Stimulated activated CD8-positive, alpha-beta memory T cell treated with anti-CD3 and anti-CD28 coated beads, Interleukin-2, amount 100 ng/mL, for 1 hour (primary cell): ENCODE data around the gene UBE2H.
"Not testable (repeated sequence)": the region's sequence is repeated elsewhere in the genome, so short reads cannot be mapped to it uniquely, and the experiment has no call there.

Experiments used
- DNase-seq, 2 donors: peaks; one replicate each; pipeline ENCODE4 v3.0.0-alpha.2; 2020; ENCODE audit warnings: low read depth in 2 of 2

UBE2H gene

GRCh38 chr7:129908181-129908580 is 44.6 kb downstream of the UBE2H start:
- DNase-seq: no peak

GRCh38 chr7:129907122-129907736 is 45.5 kb downstream of the UBE2H start:
- DNase-seq: no peak

GRCh38 chr7:129906700-129907099 is 46.1 kb downstream of the UBE2H start:
- no peak for DNase-seq

DNA sequence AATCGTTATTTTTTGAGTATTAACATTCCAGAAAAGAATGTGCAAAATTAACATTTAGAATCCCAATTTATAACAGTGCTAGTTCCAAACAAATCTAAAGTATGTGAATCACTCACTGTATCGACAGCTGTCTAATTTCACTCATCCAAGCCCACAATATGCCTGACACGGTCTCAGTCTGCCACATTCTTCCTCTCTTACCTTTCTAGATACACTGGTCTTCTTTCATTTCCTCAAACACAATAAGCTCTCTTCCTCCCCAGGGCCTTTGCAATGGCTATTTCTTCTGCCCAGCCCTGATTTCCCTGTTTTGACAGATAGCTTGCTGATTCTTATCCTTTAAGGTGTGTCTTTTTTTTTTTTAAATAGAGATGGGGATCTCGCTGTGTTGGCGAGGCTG is 48.8 kb downstream of the UBE2H start:
- DNase-seq: no peak

DNA sequence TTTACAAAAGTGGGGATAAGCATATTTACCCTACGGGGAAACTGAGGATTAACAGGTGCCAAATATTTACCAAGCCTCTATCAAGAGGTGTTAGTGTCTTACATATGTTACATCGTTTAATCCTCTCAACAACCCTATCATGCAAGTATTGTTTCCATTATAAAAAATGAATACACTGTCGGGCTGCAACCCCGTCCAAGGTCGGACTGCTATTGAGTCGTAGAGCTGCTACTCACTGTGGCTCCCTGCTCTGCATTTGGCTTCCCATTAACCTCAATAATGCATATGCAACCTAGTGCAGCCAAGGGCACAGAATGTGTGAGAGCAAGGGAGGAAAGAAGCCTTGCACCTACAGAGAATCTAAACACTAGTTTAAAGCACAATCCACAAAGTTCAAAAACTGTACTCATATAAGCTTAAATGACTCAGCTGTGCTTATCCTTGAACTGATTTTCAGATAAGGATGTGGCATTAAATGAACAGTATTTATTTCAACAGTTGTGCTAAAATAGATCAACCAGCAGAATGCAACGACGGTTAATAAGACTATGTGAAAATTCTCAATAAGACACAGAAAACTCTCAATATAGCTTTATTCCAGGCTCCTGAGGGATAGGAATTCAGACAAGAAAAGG is 49.9 kb downstream of the UBE2H start:
- no peak for DNase-seq

GRCh38 chr7:129898502-129899160 is 54.1 kb downstream of the UBE2H start:
- DNase-seq: no peak

GRCh38 chr7:129898007-129898406 is 54.8 kb downstream of the UBE2H start:
- DNase-seq: no peak

DNA sequence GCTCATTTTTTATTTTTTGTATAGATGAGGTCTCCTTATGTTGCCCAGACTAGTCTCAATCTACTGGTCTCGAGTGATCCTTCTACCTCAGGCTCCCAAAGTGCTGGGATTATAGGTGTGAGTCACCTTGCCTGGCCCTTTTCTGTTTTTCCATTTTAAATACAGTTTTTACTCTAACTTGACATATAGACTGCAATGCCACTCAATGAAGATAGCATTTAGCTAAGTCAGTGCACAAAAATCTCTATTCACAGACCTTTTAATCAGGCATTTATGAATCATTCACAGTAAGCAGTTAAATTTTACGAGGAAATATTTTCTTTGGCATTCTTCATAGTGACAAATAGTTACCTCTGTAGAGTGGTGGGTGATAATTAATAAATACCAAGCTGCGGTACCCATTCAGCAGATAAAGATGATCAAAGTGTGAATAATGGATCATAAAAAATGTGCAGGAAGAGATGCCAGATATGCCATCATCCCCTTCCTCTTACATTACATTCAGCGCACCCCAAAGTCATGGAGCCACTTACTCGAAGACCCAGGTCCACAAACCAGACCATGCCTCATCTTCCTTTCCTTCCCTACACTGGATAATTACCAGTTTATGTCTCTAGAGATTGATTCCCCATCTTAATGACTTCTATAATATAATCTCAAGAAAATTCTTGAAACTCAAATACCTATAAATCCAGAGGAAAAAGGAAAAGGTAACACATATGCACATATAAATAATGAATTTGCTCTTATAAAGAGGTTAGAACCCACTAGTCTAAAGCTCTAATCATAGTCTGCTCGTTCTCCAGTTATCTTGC is 56.0 kb downstream of the UBE2H start:
- no peak for DNase-seq

- not testable (repeated sequence) for DNase-seq
These were observed 58.6 kb downstream of the UBE2H start for GRCh38 chr7:129894184-129894583.

DNA sequence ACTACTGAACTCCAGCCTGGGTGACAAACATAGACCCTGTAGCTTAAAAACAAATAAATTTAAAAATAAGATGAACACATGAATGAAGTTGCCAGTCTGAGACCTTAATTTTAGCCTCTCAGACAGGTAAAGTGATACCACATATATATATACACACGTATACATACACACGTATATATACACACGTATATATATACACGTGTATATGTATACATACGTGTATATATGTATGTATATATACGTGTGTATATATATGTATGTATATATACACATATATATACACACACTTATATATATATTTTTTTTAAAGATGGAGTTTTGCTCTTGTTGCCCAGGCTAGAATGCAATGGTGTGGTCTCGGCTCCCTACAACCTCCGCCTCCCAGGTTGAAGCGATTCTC is 62.7 kb downstream of the UBE2H start:
- DNase-seq: no peak

- DNase-seq: no peak
These were observed 63.5 kb downstream of the UBE2H start for GRCh38 chr7:129889133-129889844.

DNA sequence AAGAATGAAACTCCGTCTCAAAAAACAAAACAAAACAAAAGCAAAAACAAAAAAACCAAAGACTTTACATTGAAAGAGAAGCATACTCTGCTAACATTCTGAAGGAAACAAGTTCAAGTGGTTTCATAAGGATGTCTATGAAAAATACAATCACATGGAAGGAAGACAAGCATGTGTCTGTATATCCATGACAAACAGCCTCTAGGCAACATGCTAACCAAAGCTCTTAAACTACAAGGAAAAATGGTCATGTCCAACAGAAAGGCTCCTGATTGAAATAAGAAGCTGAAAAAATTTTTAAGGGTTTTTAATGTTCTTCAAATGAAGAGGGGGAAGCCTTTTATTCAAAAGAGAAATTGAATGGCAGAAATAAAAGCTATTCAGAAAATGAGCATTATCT is 64.9 kb downstream of the UBE2H start:
- DNase-seq: no peak

- no peak for DNase-seq
These were observed 66.0 kb downstream of the UBE2H start for GRCh38 chr7:129886818-129887186.

DNA sequence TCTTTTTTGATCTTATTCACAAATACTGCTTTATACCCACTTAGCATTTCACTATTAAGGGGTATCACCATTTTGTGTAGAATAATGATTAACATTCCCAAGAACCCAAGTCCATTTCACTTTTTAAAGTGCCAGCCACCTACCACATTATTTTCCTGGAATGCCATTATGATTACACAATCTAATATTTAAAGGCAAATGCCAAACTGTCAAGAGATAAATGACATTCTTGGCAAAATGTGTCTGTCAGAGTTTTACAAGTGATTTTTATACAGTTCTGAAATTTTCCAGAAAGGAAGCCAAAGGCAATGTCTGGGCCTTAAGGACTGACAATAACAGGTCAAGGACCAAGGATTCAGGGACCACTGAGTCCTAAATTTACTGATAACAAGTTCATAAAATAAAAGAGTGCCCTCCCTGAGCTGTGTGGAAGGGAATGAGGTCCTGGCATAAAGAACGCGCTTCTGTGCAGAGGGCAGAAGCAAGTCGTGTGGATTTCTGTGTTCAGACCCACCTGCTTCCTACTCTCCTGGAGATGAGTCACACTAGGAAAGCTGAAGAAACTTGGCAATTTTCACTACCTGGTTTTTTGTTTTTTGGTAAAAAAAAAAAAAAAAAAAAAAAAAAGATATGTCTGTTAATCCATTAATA is 66.5 kb downstream of the UBE2H start:
- DNase-seq: no peak

DNA sequence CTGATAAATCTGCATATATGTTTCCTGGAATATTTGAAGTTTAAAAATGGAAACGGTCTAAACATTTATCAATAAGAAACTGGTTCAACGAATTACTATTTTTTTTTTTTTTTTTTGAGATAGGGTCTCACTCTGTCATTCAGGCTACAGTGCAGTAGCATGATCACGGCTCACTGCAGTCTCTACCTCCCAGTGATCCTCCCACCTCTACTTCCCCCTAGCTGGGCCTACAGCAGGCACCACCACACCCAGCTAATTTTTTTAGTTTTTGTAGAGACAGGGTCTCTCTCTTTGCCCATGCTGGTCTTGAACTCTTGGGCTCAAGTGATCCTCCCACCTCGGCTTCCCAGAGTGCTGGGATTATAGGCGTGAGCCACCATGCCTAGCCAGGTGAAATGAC is 68.3 kb downstream of the UBE2H start:
- no peak for DNase-seq

DNA sequence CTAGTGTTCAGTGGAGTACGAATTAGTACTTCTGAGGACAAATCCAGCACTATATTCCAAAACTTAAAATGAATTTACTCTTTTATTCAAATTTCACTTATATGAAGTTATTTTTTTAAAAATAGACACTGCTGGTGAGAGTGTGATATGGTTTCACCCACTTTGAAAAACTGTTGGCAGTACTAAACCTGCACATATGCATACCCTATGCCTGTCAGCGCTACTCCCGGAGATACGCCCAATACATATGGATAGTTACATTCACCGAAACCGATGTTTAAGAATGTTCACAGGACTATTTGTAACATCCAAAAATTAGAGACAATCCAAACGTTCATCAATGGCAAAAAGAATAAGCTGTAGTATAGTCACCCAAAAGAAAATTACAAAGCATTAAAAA is 69.6 kb downstream of the UBE2H start:
- DNase-seq: no peak

DNA sequence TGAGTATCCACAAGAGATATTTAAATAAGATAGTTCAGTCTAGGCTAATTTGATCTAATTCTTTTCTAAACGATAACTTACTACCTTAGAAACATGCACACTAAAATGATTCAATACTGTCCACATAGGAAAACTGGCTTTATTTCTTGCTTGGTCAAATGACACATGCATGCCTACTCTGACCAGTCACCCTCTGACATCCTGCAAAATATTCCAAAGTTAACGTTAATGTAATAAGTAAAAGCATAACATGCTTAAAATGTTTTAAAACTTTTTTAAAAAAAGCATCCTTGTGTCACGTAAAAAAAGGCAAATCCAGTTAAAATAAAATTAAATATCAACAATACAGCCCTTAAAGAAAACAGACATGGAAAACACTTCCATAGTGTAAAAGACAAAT is 70.2 kb downstream of the UBE2H start:
- DNase-seq: no peak

GRCh38 chr7:129877146-129877792 is 75.5 kb downstream of the UBE2H start:
- DNase-seq: no peak

- no peak for DNase-seq
These were observed 76.9 kb downstream of the UBE2H start for GRCh38 chr7:129875745-129876411.

- no peak for DNase-seq
These were observed 77.6 kb downstream of the UBE2H start for GRCh38 chr7:129875160-129875559.
